Activated CD4-positive, alpha-beta T cell treated with anti-CD3 and anti-CD28 coated beads, Interleukin-2, amount 50 U/mL, for 1 hour (primary cell): ENCODE measurements around the gene ACTG1.
A peak's percentile ranks its signal among the peaks of the same experiment; 100 is the strongest.

Experiments used
- DNase-seq: peaks from one replicate; pipeline ENCODE4 v3.0.0-alpha.2; 2020

The ACTG1 gene

DNA sequence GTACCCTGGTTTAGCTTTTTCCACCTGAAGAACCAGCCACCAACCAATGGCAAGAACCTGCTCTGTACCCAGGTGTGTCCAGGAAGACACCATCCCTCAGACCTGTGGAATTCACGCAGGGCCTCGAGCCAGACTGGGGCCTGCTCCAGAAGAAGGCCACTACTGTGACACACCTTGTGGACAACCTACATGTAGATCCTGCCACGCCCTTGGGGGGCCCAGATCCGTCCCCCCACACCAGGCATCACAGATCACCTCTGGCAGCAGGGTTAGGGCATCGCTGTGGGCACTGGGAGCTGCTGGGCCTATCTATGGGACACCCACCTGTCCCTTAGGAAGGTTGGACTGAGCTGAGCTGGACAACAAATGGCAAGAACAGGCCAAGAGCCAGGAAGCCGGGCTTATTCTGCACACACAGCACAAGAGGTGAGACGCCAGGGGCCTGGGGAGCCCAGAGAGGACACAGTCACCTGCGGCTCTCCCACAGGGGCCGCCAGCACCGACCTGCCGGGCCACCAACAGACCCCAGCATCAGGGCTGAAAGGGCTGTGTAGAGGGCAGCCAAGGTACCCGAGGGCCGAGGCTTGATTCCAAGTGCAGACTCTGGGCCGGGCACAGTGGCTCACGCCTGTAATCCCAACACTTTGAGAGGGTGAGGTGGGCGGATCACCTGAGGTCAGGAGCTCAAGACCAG lies 31.8 kb upstream of the ACTG1 start:
- DNase-seq = no peak

- no peak for DNase-seq
Observed at GRCh38 chr17:81543756-81544155, 31.2 kb upstream of the ACTG1 start.

DNA sequence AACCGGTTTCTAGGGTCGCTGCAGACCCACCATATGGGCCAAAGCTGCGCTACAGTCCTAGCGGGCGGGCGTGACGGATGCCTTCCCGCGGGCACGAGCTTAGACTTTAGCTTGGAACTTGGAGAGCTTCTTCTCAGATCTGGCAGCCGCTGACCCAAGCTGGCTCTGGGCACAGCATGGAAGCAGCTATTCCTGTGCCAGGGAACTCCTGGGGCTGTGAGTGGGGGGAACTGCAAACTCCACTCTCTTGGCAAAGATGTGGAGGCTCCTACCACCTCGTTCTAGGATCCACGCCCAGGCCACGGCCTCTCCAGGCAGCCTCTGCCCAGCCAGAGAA lies 30.7 kb upstream of the ACTG1 start:
- DNase-seq = no peak

DNA sequence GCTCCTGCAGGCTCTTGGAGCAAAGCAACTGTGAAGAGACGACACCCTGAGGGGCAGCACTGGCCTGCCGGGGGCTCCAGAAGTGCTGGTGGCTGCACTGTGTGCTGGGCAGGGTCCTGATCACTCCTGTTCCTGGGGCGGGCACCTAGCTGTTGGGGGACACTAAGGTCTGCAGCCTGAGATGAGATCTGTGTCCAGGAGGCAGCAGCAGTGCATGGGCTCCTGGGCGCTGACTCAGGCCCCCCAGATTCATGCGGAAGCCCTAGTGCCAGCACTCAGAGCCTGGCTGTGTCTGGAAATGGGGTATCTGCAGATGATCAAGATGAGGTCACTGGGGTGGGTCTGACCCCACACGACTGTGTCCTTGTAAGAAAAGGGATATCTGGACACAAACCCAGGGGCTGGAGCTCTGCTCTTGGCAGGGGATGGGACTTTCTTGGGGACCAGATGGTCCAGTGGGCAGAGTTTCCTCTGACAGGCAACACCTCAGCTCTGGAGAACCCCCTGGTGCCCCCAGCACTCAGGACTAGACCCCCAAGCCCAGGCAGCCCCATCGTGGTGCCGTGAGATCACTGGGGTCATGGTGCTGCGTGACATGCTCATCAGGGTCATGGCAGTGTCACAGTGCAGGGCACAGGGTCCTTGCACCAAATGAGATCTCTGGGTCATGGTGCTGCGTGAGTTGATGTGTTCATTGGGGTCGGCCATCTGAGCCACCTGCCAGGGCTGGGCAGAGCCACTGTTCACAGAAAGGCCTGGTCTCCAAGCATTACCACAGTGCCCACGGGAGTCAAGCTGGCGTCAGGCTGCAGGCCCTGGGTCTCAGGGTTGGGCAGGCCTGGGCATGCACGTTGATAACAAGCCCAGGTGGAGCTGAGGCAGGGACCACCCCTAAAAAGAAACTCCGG lies 30.1 kb upstream of the ACTG1 start:
- DNase-seq = no peak

GRCh38 chr17:81541123-81541522 lies 28.5 kb upstream of the ACTG1 start:
- no peak for DNase-seq

DNA sequence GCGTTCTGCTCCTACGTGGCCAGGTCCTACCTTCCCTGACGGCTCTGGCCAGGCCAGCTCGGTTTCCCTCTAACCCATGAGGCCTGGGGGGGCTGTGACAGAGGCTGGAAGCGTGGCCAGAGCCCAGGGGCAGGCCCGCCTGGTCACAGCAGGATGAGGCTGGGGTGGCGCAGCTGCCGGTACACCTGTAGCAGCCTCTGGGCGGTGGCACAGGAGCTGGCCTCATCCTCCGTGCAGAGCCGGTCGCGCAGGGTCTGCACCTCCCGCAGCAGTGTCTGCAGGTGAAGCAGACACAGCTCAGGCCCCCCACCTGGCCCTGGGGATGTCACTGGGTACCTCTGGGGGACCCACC lies 28.1 kb upstream of the ACTG1 start:
- no peak for DNase-seq

- DNase-seq = no peak
Observed at GRCh38 chr17:81539961-81540675, 27.5 kb upstream of the ACTG1 start.

DNA sequence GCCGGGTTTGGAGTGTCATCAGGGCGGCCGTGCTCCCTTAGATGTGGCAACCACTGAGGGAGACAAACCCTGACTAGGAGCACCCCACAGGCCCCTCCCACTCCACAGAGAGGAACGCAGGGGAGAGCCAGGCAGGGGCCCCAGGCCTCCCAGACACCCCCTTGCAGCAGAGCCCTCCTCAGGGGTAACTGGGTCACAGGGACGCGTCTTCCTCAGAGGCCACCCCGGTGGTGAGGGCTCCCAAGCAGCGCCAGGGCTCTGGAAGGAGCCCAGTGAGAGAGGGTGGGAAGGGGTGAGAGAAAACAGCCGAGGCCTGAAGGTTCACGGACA lies 26.9 kb upstream of the ACTG1 start:
- DNase-seq = no peak

DNA sequence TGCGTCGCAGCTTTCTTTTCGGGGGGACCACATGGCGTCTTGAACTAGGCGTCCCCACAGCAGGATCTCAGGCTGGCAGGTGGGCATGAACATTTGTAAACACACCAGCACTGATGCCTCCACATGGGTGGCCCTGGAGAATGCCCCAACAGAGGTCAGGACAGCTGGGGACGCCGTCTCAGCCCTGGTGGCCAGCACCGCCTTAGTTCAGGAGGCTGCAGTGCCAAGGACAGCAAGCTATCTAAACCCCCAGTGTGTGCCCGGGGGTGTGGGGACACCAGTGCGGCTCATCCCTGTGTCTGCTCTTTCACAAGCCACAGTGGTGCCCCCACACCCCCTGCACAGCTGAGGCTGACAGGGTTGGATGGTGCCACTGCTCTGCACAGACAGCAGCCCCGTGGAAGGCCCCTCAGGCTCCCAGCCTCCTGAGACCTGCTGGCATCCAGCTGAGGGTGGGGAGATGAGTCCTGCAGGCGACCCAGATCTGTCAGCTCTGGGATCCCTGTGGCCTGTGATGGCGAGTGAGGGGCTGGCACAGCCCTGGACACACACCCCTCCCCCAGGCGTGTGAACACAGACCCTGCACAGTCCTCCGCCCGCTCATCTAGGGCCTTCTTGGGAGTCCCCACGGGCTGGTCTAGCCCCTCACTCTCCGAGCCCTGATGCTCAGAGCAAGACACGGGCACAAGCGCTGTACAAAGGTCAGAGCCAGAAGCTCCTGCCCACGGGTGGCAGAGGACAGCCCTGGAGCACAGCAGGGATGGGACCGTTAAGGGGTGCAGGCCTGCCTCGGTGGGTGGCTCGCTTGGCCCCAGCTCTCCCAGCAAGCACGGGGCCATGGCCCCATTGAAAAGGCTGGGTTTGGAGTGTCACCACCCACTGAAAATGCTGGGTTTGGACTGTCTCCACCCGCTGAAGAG lies 26.3 kb upstream of the ACTG1 start:
- DNase-seq = no peak

DNA sequence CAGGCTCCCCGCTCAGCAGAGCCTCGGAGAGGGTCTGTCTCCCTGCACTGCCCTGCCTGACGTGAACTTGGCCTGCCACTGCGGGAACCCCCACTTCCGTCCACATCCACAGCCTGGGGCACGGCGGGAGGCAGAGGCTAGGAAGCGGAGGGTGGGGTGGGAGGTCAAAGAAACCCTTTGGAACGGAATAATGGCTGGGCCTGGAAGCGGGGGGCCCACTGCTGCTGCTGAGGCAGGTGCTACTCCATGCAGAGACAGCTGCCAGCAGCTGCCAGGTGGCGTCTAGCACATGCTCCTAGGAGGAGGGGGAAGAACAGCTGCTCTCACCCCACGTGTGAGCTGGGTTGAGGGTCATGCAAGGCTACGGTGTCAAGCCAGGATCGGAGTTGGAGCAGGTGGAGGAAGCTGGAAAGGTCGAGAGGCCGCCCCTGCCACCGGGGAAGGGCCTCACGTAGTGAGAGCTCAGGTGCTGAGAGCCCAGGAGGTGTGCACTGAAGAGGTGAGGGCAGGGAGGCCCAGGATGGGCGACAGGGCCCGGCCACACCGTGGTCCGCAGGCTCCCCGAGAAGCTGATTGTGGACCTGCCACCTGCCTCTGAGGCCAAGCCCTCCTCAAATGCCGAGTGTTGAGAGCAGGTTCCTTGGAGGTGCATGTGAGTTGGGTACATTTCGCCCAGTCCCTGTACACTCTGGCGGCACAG lies 25.4 kb upstream of the ACTG1 start:
- DNase-seq = no peak

- peak; percentile 30 for DNase-seq
Observed at GRCh38 chr17:81537343-81537855, 24.8 kb upstream of the ACTG1 start.

DNA sequence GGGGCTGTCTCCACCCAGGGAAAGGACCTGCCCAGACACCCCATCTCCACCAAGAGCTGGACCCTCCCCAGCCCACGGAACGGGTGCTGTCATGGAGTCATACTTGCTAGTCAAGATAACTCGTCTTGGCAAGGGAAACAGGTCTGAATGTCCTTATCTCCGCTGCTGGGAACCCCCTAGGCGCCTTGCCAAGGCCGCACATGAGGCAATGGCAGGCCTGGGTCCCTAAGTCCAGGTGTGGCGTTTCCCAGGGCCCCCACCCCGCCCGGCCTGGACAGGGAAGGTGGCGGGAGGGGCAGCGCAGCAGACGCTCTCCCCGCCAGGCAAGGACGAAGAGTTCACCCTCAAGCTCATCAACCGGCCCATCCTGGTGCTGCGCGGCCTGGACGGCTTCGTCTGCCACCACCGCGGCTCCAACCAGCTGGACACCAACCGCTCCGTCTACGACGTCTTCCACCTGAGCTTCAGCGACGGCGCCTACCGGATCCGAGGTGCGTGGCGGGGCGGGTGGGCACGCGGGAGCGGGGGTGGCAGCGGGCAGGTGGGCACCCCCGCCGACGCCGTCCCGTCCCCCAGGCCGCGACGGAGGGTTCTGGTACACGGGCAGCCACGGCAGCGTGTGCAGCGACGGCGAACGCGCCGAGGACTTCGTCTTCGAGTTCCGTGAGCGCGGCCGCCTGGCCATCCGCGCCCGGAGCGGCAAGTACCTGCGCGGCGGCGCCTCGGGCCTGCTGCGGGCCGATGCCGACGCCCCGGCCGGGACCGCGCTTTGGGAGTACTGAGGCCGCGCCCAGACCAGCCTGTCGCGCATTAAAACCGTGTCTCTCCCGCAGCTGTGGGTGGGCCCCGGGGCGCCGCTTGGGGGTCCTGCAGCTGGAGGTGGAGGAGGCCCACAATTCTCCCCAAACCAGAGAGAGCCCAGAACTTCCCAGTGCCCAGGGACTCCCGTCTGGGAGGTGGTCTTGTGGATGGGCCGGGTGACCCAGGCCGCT lies 24.0 kb upstream of the ACTG1 start:
- no peak for DNase-seq

GRCh38 chr17:81535480-81536298 lies 23.1 kb upstream of the ACTG1 start:
- DNase-seq = no peak

DNA sequence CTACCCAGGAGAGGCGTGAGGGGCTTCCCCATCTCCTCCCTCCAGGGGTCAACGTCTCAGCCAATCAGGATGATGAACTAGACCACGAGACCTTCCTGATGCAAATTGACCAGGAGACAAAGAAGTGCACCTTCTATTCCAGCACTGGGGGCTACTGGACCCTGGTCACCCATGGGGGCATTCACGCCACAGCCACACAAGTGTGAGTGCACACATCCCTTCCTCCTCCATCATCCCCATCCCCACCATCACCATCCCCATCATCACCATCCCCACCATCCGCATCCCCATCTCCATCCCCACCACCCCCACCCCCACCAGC lies 22.4 kb upstream of the ACTG1 start:
- DNase-seq = no peak

DNA sequence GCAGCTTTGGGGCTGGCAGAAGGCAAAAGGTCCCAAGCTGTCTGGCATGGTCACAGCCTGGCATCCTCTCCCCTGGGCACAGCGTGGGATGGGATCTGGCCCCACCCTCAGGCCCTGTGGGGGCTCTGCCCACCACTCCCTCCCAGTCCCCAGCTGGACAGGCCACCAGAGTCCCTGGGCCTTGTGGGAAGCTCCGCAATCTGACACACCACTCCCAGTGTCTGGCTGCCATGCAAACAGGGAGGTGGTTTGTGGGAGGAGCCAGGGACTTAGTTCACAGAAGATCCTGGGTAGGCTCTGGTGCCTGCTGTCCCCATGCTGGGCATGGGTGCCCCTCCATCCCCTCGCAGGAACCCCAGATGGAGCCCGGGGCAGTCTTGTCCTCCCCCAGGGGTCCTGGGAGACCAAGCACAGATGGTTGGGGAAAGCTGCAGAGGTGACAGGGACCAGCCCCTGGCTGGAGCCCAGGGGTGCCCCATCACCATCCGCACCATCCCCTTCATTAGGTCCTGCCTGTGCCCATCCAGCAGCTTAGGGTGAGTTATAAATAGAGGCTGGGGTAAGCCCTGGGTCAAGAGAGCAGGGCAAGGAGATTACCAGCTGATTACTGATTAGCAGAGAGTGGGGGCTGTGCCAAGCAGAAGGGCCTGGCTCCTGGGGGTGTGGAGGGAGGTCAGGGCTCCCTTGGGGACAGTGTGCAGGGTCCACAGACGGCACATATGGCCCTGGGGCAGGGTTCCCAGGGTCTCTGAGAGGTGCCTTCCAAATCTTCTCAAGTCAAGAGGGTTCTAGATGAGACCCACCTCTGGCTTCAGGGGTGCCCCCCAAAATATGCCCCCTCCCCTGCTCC lies 21.8 kb upstream of the ACTG1 start:
- no peak for DNase-seq

- no peak for DNase-seq
Observed at GRCh38 chr17:81533339-81534141, 20.9 kb upstream of the ACTG1 start.

DNA sequence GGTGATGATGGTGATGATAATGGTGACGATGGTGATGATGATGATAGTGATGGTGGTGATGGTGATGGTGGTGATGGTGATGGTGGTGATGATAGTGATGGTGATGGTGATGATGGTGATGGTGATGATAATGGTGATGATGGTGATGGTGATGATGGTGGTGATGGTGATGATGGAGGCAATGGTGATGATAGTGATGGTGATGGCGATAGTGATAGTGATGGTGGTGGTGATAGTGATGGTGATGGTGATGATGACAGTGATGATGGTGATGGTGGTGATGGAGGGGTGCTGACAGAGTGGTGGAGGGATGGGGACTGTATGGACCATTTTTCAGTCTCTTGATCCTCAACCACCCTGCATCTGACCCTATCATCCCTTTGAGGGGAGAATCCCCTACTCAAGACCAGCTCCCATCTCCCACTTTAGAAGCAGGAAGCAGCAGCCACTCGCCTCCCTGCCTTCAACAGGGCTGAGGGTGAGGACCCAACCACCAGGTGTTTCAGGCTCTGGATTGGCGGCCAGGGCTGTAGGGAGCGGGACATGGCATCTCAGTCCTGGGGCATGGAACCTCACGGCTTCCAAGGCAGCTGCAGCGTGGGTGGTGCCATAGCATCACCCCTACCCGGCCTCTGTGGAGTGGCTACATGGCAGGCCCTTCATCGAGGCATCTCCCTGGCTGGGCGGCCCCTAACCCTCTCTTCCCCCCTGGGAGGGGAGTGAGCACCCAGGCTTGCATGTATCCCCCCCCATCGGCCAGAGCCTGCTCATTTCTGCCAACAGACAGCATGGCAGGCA lies 20.1 kb upstream of the ACTG1 start:
- no peak for DNase-seq
